GM18517 (cell line): ENCODE measurements around the gene NEK2.
A peak's percentile ranks its signal among the peaks of the same experiment; 100 is the strongest.
"Not testable (repeated sequence)": the region's sequence is repeated elsewhere in the genome, so short reads cannot be mapped to it uniquely, and the experiment has no call there.

Source experiments
- ATAC-seq: cut with Tn5 transposase; IDR thresholded peaks from one replicate; pipeline ENCODE4 v1.9.1; 2021; ENCODE audit warnings: mild to moderate bottlenecking, moderate library complexity; ENCODE audit not compliant: unreplicated experiment

NEK2 gene

GRCh38 chr1:211695135-211695816, 19.9 kb upstream of the NEK2 start:
- ATAC-seq = peak; percentile 45

GRCh38 chr1:211693911-211694310, 18.5 kb upstream of the NEK2 start:
- ATAC-seq = not testable (repeated sequence)

- no peak for ATAC-seq
Observed at GRCh38 chr1:211688421-211688820, 13.0 kb upstream of the NEK2 start.

GRCh38 chr1:211687462-211688215, 12.2 kb upstream of the NEK2 start:
- no peak for ATAC-seq

GRCh38 chr1:211685823-211686222, 10.4 kb upstream of the NEK2 start:
- no peak for ATAC-seq

GRCh38 chr1:211684791-211685190, 9.4 kb upstream of the NEK2 start:
- no peak for ATAC-seq

GRCh38 chr1:211684331-211684730, 8.9 kb upstream of the NEK2 start:
- ATAC-seq = no peak

GRCh38 chr1:211683396-211684297, 8.2 kb upstream of the NEK2 start:
- ATAC-seq = no peak

GRCh38 chr1:211682186-211682585, 6.8 kb upstream of the NEK2 start:
- ATAC-seq = not testable (repeated sequence)

- peak; percentile 70 for ATAC-seq
Observed at GRCh38 chr1:211680752-211681327, 5.4 kb upstream of the NEK2 start.

- no peak for ATAC-seq
Observed at GRCh38 chr1:211677659-211678058, 2.2 kb upstream of the NEK2 start.

- no peak for ATAC-seq
Observed at GRCh38 chr1:211676761-211677160, 1.3 kb upstream of the NEK2 start.

- no peak for ATAC-seq
Observed at GRCh38 chr1:211676106-211676583, 724 bp upstream of the NEK2 start.

- no peak for ATAC-seq
Observed at GRCh38 chr1:211667065-211667617, 8.3 kb downstream of the NEK2 start.

- ATAC-seq = no peak
Observed at GRCh38 chr1:211660718-211661222, 14.7 kb downstream of the NEK2 start.

- no peak for ATAC-seq
Observed at GRCh38 chr1:211656728-211657127, 18.7 kb downstream of the NEK2 start.

- ATAC-seq = peak; percentile 79
Observed at GRCh38 chr1:211654838-211655787, 20.3 kb downstream of the NEK2 start.

GRCh38 chr1:211653959-211654496, 21.4 kb downstream of the NEK2 start:
- ATAC-seq = no peak

- ATAC-seq = no peak
Observed at GRCh38 chr1:211653293-211653692, 22.1 kb downstream of the NEK2 start.
